NK-92 (cell line): ENCODE results near the gene TMEM81.

Experiments
- DNase-seq: peaks from one replicate; lab custom pipeline; 2025; ENCODE audit not compliant: unreplicated experiment; lab: John Stamatoyannopoulos, UW

Gene TMEM81

DNA sequence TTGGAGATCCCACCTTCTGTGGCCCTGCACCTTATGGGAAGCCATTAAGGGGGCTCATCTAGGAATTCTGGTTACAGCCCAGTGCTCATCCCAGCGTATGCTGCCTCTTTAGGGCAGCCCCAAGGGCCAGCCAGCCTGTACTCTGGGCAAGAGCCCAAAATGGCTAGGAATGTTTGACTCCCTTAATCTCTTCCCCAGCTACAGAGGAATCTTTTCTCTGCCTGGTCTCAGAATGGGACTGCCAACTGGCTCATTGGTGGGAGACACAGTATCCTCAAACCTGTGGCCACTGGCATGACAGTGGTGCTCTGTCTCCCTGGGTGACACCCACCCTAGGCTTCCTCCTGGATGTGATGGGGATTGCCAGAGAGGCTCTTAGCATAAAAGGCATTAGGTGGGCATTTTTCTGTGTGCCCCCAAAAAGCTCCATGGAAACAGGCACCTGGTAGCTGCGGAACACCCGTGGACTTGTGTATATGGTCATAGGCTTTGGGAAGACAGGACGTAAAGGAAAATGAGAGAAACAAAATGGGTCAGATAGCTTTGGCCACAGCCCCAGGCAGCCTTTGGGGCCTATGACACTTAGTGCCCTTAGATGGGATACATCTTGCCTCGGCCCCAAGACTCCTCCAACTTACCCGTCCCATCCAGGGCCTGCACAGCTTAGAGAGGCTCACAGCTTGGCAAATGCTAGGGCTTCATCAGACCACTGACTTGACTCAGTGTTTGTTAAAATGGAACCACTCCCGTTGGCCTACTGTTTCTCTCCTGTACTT, 6.9 kb downstream of the TMEM81 start:
- DNase-seq: no peak

DNA sequence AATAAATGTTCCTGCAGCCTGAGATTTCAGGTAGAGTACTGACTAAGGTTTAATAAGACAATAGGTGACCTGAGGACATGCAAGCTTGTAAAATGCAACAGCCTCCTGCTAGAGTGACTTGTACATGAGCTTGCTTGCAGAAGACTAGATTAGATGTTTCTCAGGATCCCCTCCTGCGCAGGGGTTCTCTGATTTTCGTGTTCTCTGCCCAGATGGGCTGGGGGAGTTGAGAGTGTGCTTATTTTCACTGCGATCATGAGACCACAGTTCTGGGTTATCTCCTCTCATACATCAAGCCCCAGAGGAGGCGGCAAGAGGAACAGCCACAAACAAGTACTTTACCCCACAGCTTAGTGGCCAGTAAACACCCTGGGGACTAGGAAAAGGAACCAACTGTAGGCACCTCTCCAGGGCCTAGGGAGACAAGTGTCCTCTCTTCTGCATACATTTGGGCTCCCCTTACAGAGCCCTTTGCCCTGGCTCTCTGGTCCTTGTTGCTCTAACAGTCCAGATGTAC, 8.0 kb downstream of the TMEM81 start:
- no peak for DNase-seq

DNA sequence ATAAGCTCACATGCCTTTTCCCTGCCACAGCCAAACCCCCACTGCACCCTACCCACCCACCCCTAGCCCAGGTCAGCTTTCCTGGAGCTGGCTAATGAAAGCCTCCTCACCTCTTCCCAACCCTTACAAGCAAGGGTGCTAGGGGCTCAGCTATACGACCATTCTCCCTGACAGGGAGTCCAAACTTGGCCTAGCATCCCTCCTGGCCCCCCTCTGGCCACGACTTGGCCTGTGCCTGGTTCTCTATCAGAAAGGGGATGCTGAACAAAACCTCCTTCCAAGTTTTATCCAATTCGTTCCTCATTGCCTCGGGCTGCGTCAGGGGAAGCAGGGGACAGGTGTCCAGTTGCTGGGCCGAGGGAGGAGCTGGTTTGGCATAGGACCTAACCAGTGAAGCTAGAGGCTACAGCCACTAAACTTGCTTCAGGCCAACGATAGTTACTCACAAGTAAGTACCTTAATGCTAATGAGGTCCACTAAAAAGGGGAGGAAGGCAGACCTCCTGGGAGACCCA, 8.6 kb downstream of the TMEM81 start:
- DNase-seq: no peak

DNA sequence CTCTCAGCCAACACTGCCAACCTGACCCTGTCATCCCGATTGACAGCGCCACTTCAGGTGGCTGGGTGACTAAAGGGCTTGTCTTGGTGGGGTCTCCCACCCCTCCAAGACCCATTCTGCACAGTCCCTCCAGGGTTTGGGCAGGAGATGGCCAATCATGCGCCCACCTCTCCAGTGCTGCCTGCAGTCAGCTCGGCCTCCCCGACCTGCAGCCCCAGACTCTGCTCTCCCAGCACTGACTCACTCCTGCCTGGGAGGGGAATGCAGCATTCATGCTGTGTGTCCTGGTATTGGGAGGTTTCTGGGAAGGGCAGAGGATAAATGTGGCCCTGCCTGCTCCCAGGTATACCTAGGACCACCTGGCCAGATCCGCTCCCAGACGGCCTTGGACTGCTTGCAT, 9.7 kb downstream of the TMEM81 start:
- no peak for DNase-seq

DNA sequence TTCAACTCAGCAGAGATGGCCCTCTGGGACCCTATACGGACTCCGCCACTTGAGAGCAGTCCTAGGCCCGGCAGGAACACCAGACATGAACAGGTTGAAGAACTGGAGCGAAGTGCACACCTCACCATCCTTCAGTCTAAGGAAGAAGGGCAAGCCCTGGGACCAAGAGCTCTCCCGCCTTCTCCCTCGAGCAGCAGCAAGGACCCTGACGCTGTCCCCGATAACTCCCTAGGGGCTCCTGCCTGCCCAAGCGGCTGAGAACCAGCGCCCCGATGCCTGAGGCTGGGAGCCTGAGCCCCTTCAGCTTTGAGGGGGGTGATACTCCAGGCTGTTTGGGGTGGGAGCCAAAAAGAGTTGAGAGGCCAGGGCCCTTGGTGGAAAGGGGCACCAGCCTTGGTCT, 10.2 kb downstream of the TMEM81 start:
- no peak for DNase-seq

DNA sequence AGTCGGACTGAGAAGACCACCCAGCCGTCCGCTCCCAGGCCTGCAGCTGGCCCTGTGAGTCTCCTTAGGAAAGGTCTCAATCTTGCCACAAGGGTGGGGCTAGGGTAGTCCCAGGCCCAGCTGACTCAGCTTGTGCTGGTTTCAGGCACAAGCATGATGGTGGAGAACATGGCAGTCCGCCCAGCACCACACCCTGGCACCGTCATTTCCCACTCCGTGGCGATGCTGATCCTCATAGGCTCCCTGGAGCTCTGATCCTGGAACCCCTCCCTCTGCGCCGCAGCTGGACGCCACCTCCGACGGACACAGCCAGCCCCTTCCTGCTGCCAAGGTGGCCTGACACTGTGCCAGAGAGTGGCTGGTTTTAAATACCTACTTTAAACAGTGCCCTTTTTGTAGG, 10.7 kb downstream of the TMEM81 start:
- DNase-seq: no peak

DNA sequence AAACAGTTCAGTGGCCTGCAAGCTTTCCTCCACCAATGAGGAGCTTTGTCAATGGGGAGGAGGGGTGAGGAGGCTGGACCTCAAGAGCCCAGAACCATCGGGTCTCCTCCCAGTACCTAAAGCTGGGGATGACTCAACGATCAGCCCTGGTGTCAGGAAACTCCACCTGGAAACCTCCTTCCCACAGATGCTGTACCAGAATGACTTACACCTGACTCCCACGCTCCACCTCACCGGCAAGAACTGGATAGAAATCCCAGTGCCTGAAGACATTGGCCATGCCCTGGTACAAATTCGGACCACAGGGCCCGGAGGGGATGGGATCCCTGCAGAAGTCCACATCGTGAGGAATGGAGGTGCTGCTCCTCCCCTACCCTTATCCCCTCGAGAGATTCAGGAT, 11.4 kb downstream of the TMEM81 start:
- DNase-seq: no peak

DNA sequence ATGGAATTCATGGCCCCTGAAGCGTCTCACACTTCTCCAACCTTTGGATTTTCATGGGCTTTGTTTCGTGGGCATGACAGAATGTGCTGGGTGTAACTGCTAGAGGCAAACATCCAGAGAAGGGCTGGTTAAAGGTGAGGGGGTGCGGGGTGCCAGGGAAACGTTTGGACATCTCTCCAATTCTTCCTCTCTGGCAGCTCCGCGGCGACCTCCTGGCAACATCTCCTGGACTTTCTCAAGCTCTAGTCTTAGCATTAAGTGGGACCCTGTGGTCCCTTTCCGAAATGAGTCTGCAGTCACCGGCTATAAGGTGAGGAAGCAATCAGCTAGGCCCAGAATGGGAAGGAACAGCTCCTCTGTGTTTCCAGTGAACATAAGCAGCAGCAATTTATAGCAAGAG, 12.0 kb downstream of the TMEM81 start:
- no peak for DNase-seq

DNA sequence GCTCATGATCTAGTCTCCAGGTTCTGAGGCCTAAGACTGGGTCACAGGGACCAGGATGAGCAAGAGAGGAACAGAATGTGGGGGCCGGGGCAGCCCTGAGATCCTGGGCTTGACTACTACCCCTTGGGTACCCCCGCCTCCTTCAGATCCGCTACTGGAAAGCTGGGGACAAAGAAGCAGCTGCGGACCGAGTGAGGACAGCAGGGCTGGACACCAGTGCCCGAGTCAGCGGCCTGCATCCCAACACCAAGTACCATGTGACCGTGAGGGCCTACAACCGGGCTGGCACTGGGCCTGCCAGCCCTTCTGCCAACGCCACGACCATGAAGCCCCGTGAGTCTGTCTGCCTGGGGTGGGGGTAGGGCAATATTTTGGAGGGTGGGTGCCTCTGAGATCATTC, 12.5 kb downstream of the TMEM81 start:
- DNase-seq: no peak

DNA sequence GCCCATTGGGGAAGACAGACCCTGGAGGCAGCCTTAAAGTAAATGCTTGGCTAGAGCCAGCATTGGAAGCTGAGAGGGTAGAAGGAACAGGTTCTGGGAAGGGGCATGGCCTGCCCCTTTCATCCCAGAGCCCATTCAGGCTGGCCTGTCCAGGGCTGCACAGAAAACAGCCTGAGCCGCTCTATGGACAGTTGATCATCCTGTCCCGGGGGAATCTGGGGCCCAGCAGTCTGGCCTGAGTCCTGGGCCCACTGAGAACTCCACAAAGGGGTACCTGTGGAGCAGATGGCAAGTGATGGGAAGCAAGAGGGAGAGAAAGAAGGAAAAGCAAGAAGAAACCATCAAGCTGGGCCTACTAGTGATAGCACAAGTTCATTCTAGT, 13.2 kb downstream of the TMEM81 start:
- DNase-seq: no peak

DNA sequence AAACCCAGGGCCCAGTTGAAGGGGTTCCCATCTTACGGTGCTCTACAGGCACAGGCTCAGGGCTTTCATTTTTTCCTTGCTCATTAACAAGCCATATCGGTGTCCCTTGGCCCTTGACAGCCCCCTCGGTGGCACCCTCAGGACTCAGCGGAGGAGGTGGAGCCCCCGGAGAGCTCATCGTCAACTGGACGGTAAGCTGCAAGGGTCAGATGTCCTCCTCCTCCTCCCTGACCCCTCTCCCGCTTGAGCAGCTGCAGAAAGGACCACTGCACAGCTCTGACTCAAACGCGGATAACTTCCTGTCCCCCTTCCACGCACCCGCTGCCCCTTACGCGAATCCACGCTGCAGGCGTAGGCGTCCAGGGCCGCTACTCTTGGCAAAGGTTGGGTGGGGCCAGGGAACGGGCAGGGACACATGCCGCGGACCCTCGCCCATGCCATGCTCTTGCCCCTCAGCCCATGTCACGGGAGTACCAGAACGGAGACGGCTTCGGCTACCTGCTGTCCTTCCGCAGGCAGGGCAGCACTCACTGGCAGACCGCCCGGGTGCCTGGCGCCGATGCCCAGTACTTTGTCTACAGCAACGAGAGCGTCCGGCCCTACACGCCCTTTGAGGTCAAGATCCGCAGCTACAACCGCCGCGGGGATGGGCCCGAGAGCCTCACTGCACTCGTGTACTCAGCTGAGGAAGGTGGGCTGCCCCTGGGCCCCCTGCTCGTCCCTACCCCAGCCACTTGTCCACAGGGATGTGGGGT, 14.7 kb downstream of the TMEM81 start:
- DNase-seq: no peak

DNA sequence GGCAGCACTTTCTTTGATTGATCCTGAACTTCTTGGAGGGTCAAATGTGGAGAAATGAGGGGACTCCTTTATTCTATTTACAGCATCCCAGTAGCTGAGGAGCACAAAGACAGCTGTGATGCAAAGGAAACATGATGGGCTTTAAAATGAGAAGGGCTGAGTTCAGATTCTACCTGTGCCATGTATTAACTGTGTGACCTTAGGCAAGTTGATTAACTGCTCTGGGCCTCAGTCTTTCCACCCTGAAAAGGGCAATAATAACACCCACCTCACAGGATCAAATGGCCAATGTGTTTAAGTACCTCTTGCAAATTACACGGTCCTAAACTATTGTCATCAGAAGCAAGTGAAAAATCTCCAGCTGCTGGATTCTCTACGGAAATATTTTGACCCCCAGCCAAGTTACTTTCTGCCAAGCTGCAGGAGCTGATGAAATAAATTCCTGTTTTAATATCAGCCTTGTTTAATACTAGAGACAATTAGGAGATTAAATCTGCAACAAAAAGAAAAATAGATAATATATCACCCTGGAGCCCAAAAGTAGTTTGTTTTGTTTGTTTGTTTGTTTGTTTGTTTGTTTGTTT, 15.7 kb downstream of the TMEM81 start:
- DNase-seq: no peak

DNA sequence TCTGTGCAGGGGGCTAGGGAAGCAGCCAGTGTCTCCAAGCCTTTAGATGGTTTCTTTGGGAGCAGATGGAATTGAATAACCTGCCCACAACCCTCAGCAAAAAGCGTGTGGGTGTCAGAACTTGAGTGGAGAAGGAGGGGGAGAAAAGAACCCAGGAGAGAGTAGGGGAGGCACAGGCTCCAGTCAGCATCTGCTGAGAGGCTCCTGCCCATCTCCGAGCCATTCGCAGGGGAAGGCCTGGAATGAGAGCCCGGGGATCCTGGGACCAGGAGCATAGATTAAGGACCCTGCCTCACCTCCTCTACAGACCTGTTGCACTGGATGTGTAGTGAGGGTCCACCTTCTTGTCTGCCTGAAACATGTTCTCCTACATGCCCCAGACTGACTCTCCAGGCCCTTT, 16.3 kb downstream of the TMEM81 start:
- no peak for DNase-seq

DNA sequence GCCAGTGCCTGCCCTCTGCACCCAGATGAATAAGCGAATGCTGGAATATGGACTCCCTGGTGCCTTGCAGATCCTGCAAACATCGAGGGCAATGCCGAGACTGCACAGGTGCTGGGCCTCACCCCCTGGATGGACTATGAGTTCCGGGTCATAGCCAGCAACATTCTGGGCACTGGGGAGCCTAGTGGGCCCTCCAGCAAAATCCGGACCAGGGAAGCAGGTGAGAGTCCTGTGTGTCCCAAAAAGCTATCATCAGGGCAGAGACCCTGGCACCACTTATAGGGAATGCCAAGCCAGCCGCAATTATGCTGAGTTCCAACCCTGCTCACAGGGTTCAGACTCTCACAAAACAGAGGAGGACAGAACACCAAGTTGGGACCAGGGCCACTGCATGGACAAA, 17.2 kb downstream of the TMEM81 start:
- DNase-seq: no peak

DNA sequence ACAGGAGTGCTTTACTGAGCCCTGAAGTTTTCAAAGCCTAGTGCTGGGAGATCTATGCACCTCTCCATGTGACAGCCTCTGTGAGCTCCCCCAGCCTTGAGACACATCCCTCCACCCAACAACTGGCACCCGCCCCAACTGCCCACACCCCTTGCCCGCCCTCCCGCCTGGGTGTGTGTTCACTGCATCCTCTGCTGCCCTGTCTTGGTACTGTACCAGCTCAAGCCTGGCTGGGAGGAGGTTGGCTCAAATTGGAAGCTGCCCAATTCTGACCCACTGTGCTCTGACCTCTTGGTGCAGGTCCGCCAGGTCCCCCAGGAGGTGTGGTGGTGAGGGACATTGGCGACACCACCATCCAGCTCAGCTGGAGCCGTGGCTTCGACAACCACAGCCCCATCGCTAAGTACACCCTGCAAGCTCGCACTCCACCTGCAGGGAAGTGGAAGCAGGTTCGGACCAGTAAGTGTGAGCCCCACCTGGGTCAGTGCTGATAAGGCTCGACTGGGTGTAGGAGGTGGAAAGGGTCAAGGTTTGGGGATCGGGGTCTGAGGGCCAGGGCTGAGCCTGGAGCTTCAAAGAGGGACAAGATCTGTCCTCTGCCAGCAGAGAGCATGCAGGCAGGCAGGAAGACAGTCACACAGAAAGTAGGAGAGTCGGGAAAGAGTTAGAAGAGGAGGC, 18.0 kb downstream of the TMEM81 start:
- no peak for DNase-seq

DNA sequence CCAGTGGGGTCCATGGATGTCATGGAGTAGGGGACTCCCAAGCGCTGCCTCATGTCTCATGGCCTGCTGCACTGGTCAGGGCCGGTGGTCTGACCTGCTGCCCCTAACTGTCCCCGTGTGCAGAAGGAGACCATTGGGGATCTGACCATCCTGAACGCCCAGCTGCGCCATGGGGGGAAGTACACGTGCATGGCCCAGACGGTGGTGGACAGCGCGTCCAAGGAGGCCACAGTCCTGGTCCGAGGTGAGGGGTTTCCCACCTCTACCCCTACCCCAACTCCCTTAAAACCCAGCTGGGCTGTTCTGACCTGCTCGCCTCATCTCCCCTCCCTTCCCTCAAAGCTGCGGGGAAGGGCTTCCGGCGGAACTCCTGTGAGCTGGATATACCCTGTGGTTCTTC, 18.6 kb downstream of the TMEM81 start:
- no peak for DNase-seq

DNA sequence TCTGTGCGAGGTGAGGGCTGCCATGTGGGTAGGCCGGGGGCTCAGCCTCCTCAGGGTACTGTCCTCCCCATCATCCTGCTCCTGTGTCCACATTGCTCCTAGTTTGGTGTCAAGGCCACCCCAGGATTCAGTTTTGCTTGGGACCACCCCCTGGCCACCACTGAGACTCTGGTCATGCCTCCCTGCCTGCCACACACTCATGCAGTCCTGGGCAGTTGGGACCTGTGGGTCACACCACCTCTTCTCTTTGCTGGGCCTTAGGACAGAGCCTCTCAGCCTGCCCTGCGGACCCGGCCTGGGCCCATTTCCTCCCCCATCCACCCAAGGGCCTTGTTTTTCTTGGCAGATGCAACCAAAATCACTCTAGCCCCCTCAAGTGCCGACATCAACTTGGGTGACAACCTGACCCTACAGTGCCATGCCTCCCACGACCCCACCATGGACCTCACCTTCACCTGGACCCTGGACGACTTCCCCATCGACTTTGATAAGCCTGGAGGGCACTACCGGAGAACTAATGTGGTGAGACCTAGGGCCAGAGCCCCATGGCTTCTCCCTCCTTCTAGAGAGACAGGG, 19.4 kb downstream of the TMEM81 start:
- no peak for DNase-seq

DNA sequence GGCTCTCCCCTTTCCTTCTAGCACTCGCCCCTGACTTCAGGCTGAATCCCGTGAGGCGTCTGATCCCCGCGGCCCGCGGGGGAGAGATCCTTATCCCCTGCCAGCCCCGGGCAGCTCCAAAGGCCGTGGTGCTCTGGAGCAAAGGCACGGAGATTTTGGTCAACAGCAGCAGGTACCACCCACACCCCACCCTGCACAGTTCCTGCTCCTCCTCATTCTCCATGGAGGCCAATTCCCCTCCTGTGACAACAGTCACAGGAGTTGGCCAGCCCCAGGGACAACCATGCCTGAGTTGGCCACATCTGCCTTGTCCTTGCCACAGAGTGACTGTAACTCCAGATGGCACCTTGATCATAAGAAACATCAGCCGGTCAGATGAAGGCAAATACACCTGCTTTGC, 20.0 kb downstream of the TMEM81 start:
- no peak for DNase-seq

DNA sequence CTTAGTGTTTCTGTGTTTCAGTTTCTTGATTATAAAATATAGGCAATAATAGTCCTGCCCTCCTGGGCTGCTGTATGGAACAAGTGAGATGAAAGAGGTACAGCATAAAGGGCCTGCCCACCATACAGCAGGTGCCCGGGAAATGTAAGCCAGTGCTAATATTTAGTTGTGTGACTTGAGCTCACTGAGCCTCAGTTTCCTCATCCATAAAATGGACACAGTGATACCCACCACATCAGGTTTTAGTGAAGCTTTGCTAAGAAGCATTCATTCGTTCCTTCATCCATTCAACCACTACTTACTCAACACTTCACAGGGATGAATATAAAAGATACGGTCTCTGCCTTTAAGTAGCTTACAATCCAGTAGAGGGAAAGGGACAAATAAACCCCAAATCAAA, 21.4 kb downstream of the TMEM81 start:
- DNase-seq: no peak

DNA sequence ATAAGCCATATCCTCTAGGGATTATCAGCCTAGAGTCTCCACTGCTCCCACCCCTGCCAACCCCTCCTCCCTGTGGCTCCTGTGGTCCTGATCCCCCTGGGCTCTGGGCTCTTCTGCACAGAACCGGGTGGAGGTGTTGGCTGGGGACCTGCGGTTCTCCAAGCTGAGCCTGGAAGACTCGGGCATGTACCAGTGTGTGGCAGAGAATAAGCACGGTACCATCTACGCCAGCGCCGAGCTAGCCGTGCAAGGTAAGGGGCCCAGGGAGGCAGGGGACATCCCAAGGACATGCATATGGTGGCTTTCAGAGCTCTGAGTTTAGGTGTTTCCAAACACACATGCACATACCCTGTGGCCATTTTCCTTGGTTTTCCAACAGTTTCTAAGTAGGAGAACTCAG, 21.9 kb downstream of the TMEM81 start:
- no peak for DNase-seq

DNA sequence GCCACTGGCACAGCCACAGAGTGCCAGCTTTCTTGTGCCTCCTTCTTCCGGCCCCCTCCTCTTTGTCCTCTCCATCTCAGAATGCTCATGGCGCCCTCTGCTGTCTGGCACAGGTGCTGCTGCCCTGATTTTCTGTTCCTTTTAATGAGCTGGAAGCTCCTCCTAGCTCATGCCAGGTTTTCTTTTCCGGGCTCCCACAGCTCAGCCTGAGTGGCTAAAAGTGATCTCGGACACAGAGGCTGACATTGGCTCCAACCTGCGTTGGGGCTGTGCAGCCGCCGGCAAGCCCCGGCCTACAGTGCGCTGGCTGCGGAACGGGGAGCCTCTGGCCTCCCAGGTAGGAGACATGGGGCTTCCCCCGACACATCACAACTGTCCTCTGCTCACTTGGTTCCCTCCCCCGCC, 22.6 kb downstream of the TMEM81 start:
- DNase-seq: no peak
